HEK293 (cell line): ENCODE measurements around the gene GJD4.

Experiments
- SETDB1 ChIP-seq: IDR thresholded peaks from one replicate; pipeline ENCODE4 v1.6.1; 2017; ENCODE audit warnings: mild to moderate bottlenecking, low read length, moderate library complexity, mixed read lengths; ENCODE audit not compliant: insufficient read length
- ZNF274 ChIP-seq, 2 experiments: fragments of 200-500 bp in 1 of 2; fragments of 450-650 bp in 1 of 2; sonication (Bioruptor generic) in 1 of 2; formaldehyde crosslinking in 1 of 2; IDR thresholded peaks; 2 replicates each; pipeline versions ENCODE4 v1.5.1 to v1.6.1; 2014 to 2016; ENCODE audit warnings: borderline replicate concordance in 1 of 2, inconsistent platforms in 1 of 2, low read length in 1 of 2, missing biosample characterization in 1 of 2, missing genetic modification characterization in 1 of 2
- ZNF707 ChIP-seq: fragments of 450-650 bp; formaldehyde crosslinking; IDR thresholded peaks from 2 replicates; pipeline ENCODE4 v1.5.1; 2016; ENCODE audit warnings: missing biosample characterization, missing genetic modification characterization
- TF ChIP-seq, protein P1 (sequence below): fragments of 450-650 bp; formaldehyde crosslinking; IDR thresholded peaks from 2 replicates; pipeline ENCODE4 v1.5.1; 2016; ENCODE audit warnings: missing biosample characterization, missing genetic modification characterization
- TF ChIP-seq, protein P2 (sequence below): fragments of 450-650 bp; formaldehyde crosslinking; IDR thresholded peaks from 2 replicates; pipeline ENCODE4 v1.5.1; 2016; ENCODE audit warnings: missing biosample characterization, missing genetic modification characterization

DNA sequence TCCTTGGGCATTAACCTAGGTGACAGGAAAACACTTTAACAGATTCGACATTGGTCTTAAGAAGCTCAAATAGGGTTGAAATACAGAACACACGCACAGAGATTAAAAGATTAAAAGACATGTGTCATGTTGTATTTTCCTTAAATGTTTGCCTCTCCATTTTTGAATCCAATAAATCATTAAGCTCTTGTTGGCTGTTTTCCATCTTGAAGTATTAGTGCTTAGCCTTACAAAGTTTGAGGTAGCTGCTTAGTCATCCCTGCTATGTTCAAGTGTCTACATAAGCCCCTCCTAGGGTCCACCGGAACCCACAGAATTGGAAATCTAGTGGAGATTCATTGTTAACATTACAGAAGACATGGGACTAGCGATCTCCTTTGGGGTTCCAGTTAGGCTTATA, 12.7 kb upstream of the GJD4 start:
- TF ChIP-seq, protein P1, sequence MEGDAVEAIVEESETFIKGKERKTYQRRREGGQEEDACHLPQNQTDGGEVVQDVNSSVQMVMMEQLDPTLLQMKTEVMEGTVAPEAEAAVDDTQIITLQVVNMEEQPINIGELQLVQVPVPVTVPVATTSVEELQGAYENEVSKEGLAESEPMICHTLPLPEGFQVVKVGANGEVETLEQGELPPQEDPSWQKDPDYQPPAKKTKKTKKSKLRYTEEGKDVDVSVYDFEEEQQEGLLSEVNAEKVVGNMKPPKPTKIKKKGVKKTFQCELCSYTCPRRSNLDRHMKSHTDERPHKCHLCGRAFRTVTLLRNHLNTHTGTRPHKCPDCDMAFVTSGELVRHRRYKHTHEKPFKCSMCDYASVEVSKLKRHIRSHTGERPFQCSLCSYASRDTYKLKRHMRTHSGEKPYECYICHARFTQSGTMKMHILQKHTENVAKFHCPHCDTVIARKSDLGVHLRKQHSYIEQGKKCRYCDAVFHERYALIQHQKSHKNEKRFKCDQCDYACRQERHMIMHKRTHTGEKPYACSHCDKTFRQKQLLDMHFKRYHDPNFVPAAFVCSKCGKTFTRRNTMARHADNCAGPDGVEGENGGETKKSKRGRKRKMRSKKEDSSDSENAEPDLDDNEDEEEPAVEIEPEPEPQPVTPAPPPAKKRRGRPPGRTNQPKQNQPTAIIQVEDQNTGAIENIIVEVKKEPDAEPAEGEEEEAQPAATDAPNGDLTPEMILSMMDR (tag by site-specific recombination): no peak
- TF ChIP-seq ZNF274 (IDR thresholded peaks at IDR 0.05; ENCODE audit: low read length): no peak
- TF ChIP-seq ZNF274 (tag by site-specific recombination; IDR thresholded peaks at IDR 0.05; ENCODE audit: borderline replicate concordance): no peak
- TF ChIP-seq, protein P2, sequence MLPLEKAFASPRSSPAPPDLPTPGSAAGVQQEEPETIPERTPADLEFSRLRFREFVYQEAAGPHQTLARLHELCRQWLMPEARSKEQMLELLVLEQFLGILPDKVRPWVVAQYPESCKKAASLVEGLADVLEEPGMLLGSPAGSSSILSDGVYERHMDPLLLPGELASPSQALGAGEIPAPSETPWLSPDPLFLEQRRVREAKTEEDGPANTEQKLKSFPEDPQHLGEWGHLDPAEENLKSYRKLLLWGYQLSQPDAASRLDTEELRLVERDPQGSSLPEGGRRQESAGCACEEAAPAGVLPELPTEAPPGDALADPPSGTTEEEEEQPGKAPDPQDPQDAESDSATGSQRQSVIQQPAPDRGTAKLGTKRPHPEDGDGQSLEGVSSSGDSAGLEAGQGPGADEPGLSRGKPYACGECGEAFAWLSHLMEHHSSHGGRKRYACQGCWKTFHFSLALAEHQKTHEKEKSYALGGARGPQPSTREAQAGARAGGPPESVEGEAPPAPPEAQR: no peak
- no peak for TF ChIP-seq SETDB1
- no peak for TF ChIP-seq ZNF707
